K562 (cell line): Measurements from ENCODE around the gene HOXB3. TPM values are rescaled to one million over a fixed set of nuclear protein-coding genes. Genes with fewer than 3 reads are reported as not detected.

Experiments used
- ARID3B ChIP-seq: fragments of 250-450 bp; sonication (Bioruptor Pico); IDR thresholded peaks from 2 replicates; pipeline ENCODE4 v1.4.0; 2020; ENCODE audit warnings: borderline replicate concordance
- BCL6 ChIP-seq: fragments of 250-450 bp; sonication (Bioruptor Pico); IDR thresholded peaks from 2 replicates; pipeline ENCODE4 v1.4.0; 2020
- CBFA2T3 ChIP-seq: fragments of 450-650 bp; IDR thresholded peaks from 2 replicates; pipeline ENCODE4 v1.6.1; 2017
- COPS2 ChIP-seq: fragments of 450-650 bp; conservative IDR thresholded peaks from 2 replicates; pipeline ENCODE4 v1.6.1; 2016; ENCODE audit warnings: mild to moderate bottlenecking, moderate library complexity
- E2F4 ChIP-seq: sonication (generic); formaldehyde crosslinking; IDR thresholded peaks from 2 replicates; pipeline ENCODE4 v1.8.0; 2022; ENCODE audit warnings: mild to moderate bottlenecking, low read depth, missing genetic modification reagents
- E2F8 ChIP-seq: fragments of 450-650 bp; IDR thresholded peaks from 2 replicates; pipeline ENCODE4 v1.7.1; 2018; ENCODE audit warnings: mild to moderate bottlenecking, low read depth; ENCODE audit not compliant: partially characterized antibody
- ERF ChIP-seq: fragments of 450-650 bp; formaldehyde crosslinking; IDR thresholded peaks from 2 replicates; pipeline ENCODE4 v1.4.0; 2020; ENCODE audit warnings: mild to moderate bottlenecking, mixed read lengths
- FOXA1 ChIP-seq: fragments of 450-650 bp; IDR thresholded peaks from 2 replicates; pipeline ENCODE4 v1.6.1; 2016; ENCODE audit warnings: mild to moderate bottlenecking, borderline replicate concordance
- KAT8 ChIP-seq: fragments of 450-650 bp; IDR thresholded peaks from 2 replicates; pipeline ENCODE4 v1.6.1; 2016; ENCODE audit warnings: low read depth, mild to moderate bottlenecking
- KLF13 ChIP-seq: fragments of 450-650 bp; IDR thresholded peaks from 2 replicates; pipeline ENCODE4 v1.6.1; 2016; ENCODE audit warnings: missing genetic modification characterization, low read depth, mild to moderate bottlenecking, missing compliant biosample characterization, moderate library complexity, borderline replicate concordance
- LCOR ChIP-seq: sonication (generic); formaldehyde crosslinking; IDR thresholded peaks from 2 replicates; pipeline ENCODE4 v1.8.0; 2022; ENCODE audit warnings: mild to moderate bottlenecking, missing genetic modification reagents
- MYNN ChIP-seq, 2 experiments: sonication (generic); formaldehyde crosslinking in 1 of 2; IDR thresholded peaks; 2 replicates each; pipeline versions ENCODE4 v1.5.0 to v1.6.1; 2016 to 2020; ENCODE audit warnings: antibody characterized with exemption in 1 of 2, missing genetic modification reagents in 1 of 2
- NCOA1 ChIP-seq: fragments of 450-650 bp; IDR thresholded peaks from 2 replicates; pipeline ENCODE4 v1.6.1; 2016; ENCODE audit warnings: low read depth
- PCBP2 ChIP-seq: fragments of 200-400 bp; formaldehyde crosslinking; IDR thresholded peaks from 2 replicates; pipeline ENCODE4 v1.6.1; 2018; ENCODE audit warnings: low read length, low read depth, mild to moderate bottlenecking, moderate library complexity; ENCODE audit not compliant: poor library complexity, severe bottlenecking
- POLR2A ChIP-seq: fragments of 450-650 bp; conservative IDR thresholded peaks from 2 replicates; pipeline ENCODE4 v1.6.1; 2016
- POLR2G ChIP-seq: fragments of 200-400 bp; formaldehyde crosslinking; IDR thresholded peaks from 2 replicates; pipeline ENCODE4 v1.6.1; 2017; ENCODE audit warnings: low read depth, mild to moderate bottlenecking, antibody characterized with exemption, low read length, moderate library complexity
- RHOXF2B ChIP-seq: fragments of 250-450 bp; sonication (Bioruptor Pico); conservative IDR thresholded peaks from 2 replicates; pipeline ENCODE4 v1.5.1; 2021
- SMARCA5 ChIP-seq: fragments of 450-650 bp; IDR thresholded peaks from 2 replicates; pipeline ENCODE4 v1.6.1; 2016
- U2AF1 ChIP-seq: fragments of 200-400 bp; formaldehyde crosslinking; optimal IDR thresholded peaks from 2 replicates; pipeline ENCODE3; 2017; ENCODE audit warnings: mild to moderate bottlenecking, low read depth, low read length, moderate library complexity
- U2AF2 ChIP-seq: fragments of 200-400 bp; formaldehyde crosslinking; optimal IDR thresholded peaks from 2 replicates; pipeline ENCODE3; 2017; ENCODE audit warnings: low read depth, mild to moderate bottlenecking, low read length
- ZNF140 ChIP-seq: fragments of 250-450 bp; sonication (Bioruptor Pico); IDR thresholded peaks from 2 replicates; pipeline ENCODE4 v1.8.0; 2021; ENCODE audit warnings: moderate library complexity, mild to moderate bottlenecking, inconsistent platforms
- ZNF212 ChIP-seq: fragments of 450-650 bp; formaldehyde crosslinking; IDR thresholded peaks from 2 replicates; pipeline ENCODE4 v1.4.0; 2020; ENCODE audit warnings: mild to moderate bottlenecking
- ZNF324 ChIP-seq: fragments of 250-450 bp; sonication (Bioruptor Pico); IDR thresholded peaks from 2 replicates; pipeline ENCODE4 v1.4.0; 2020; ENCODE audit warnings: mild to moderate bottlenecking
- ZNF444 ChIP-seq: fragments of 250-450 bp; sonication (Bioruptor Pico); IDR thresholded peaks from 2 replicates; pipeline ENCODE4 v1.4.0; 2020; ENCODE audit warnings: mild to moderate bottlenecking, moderate library complexity
- ZNF551 ChIP-seq: fragments of 250-450 bp; sonication (Bioruptor Pico); IDR thresholded peaks from 2 replicates; pipeline ENCODE4 v1.5.0; 2021; ENCODE audit warnings: mild to moderate bottlenecking, moderate library complexity
- polyA plus RNA-seq, 8 experiments: library from polyadenylated mRNA; depleted of rRNA in 4 of 8; stranded (reverse) in 5 of 8; unstranded in 3 of 8; fragments of >200 nt; fragmentation: Nextera tagmentation in 2 of 8; fragmentation: Illumina TruSeq in 1 of 8; extraction: Ambion mirVana in 2 of 8; extraction: Trizol in 1 of 8; gene quantifications; 2 replicates each; pipeline versions ENCODE4 v1.2.1 to v1.2.3, GENCODE V29; 2011 to 2014; ENCODE audit warnings: inconsistent platforms in 1 of 8, missing spikeins in 1 of 8
- total RNA-seq, 7 experiments: library from RNA; depleted of rRNA in 6 of 7; stranded (reverse); fragments of >200 nt in 6 of 7; fragmentation: Illumina TruSeq in 2 of 7; extraction: Trizol in 2 of 7; gene quantifications; 2 replicates each; pipeline versions ENCODE4 v1.2.1 to v1.2.3, GENCODE V29; 2011 to 2021; ENCODE audit warnings: low replicate concordance in 1 of 7

Gene HOXB3
- total and polyA plus RNA-seq, 9 of the 15 experiments (the other 6 are each of a cell fraction or from before 2014, with no cell fraction given), result 2.4 to 41.3 (median 20.2) TPM

- peak; percentile 49 for TF ChIP-seq E2F8
- no peak for TF ChIP-seq E2F4 (CRISPR knock-in tag)
- peak; percentile 79 for TF ChIP-seq POLR2G
- no peak for TF ChIP-seq ZNF551 (CRISPR knock-in tag)
- TF ChIP-seq POLR2A, result peak; percentile 65
- TF ChIP-seq ZNF444, result peak; percentile 29; the same call in 1 of the 2 replicates
- TF ChIP-seq CBFA2T3, result peak; percentile 72
- no peak; the same call in 1 of the 2 replicates for TF ChIP-seq MYNN (IDR thresholded peaks at IDR 0.05)
- TF ChIP-seq MYNN (CRISPR knock-in tag; IDR thresholded peaks at IDR 0.05), result no peak
- TF ChIP-seq ZNF140, result no peak
- TF ChIP-seq KLF13 (tag), result no peak; the same call in 1 of the 2 replicates
- no peak for TF ChIP-seq ZNF324 (CRISPR knock-in tag)
- TF ChIP-seq ERF (CRISPR knock-in tag), result 0 out of 2 replicates have a peak, but pooled peaks have one; percentile 59
- no peak; the same call in 1 of the 2 replicates for TF ChIP-seq LCOR (CRISPR knock-in tag)
- TF ChIP-seq SMARCA5, result 0 out of 2 replicates have a peak, but pooled peaks have one; percentile 47
- TF ChIP-seq KAT8, result no peak
- no peak for TF ChIP-seq U2AF1
- TF ChIP-seq U2AF2, result no peak
- no peak for TF ChIP-seq FOXA1
- no peak for TF ChIP-seq ZNF212 (CRISPR knock-in tag)
- no peak for TF ChIP-seq RHOXF2B
- no peak for TF ChIP-seq ARID3B (CRISPR knock-in tag)
- TF ChIP-seq NCOA1, result peak; percentile 89
- no peak for TF ChIP-seq PCBP2
- TF ChIP-seq BCL6 (CRISPR knock-in tag), result no peak
- TF ChIP-seq COPS2, result no peak
Measured at GRCh38 chr17:48626245-48627117, 36.4 kb upstream of the HOXB3 start, which contains the start of gene HOXB9 (continued).
